GM18907 (cell line): ENCODE data around the gene PADI3.

ENCODE experiments used
- ATAC-seq: cut with Tn5 transposase; IDR thresholded peaks from one replicate; pipeline ENCODE4 v1.9.1; 2021; ENCODE audit warnings: mild to moderate bottlenecking, moderate library complexity; ENCODE audit not compliant: unreplicated experiment

Gene PADI3

GRCh38 chr1:17295292-17295691 lies 46.4 kb downstream of the PADI3 start:
- ATAC-seq: no peak

- ATAC-seq: no peak
These were observed 47.2 kb downstream of the PADI3 start for GRCh38 chr1:17296086-17296485.

GRCh38 chr1:17297991-17298390 lies 49.1 kb downstream of the PADI3 start:
- ATAC-seq: no peak

- ATAC-seq: no peak
These were observed 52.9 kb downstream of the PADI3 start for GRCh38 chr1:17301767-17302166.

GRCh38 chr1:17304151-17304825 lies 55.4 kb downstream of the PADI3 start:
- ATAC-seq: no peak

- no peak for ATAC-seq
These were observed 55.9 kb downstream of the PADI3 start for GRCh38 chr1:17304826-17305175.

GRCh38 chr1:17305576-17306095 lies 56.7 kb downstream of the PADI3 start:
- no peak for ATAC-seq

GRCh38 chr1:17306407-17306806 lies 57.5 kb downstream of the PADI3 start:
- ATAC-seq: no peak

GRCh38 chr1:17306921-17307320 lies 58.0 kb downstream of the PADI3 start:
- no peak for ATAC-seq

GRCh38 chr1:17307329-17307728 lies 58.4 kb downstream of the PADI3 start:
- ATAC-seq: no peak

GRCh38 chr1:17307946-17308345 lies 59.0 kb downstream of the PADI3 start, which contains the start of gene PADI4:
PADI4 (plus strand) TSS chr1:17308197; CDS start chr1:17308223, 26 bp downstream.
- no peak for ATAC-seq

GRCh38 chr1:17308593-17308992 lies 59.7 kb downstream of the PADI3 start:
- no peak for ATAC-seq

GRCh38 chr1:17309426-17310067 lies 60.6 kb downstream of the PADI3 start:
- ATAC-seq: no peak

GRCh38 chr1:17310068-17310640 lies 61.3 kb downstream of the PADI3 start:
- ATAC-seq: no peak

GRCh38 chr1:17313530-17314309 lies 64.8 kb downstream of the PADI3 start:
- ATAC-seq: no peak

- no peak for ATAC-seq
These were observed 65.6 kb downstream of the PADI3 start for GRCh38 chr1:17314491-17314971.

- no peak for ATAC-seq
These were observed 66.7 kb downstream of the PADI3 start for GRCh38 chr1:17315542-17316130.

- ATAC-seq: no peak
These were observed 67.8 kb downstream of the PADI3 start for GRCh38 chr1:17316704-17317103.

- no peak for ATAC-seq
These were observed 69.4 kb downstream of the PADI3 start for GRCh38 chr1:17318262-17318661.

- ATAC-seq: no peak
These were observed 70.9 kb downstream of the PADI3 start for GRCh38 chr1:17319561-17320350.
